Heart left ventricle (tissue), 13 donors: Measurements from ENCODE around the gene SYT12.

Source experiments
- POLR2A ChIP-seq, 2 donors: fragments of 450-650 bp; IDR thresholded peaks; one replicate each; pipeline ENCODE4 v1.6.1; 2017; ENCODE audit warnings: antibody characterized with exemption in 2 of 2, mild to moderate bottlenecking in 2 of 2, moderate library complexity in 2 of 2
- TF ChIP-seq, protein P1 (sequence below), 12 donors: fragments of 200-600 bp; sonication (generic) in 4 of 12; IDR thresholded peaks; one replicate each; pipeline versions ENCODE4 v1.5.0 to v1.8.0; 2018 to 2022; ENCODE audit warnings: antibody characterized with exemption in 12 of 12, mild to moderate bottlenecking in 5 of 12
- donor health status: ischemic (EF 13 %, LVEDD 7.1; RV severe dilation, severe dysfunction).
- donor health status: DM: no; HTN: yes; CAD: no.
- donor health status: DM: no; HTN: no; CAD: no.
- donor health status: ischemic (EF 25% LVEDD 6.9; RV normal size, moderate dysfunction).
- donor health status: ischemic (EF 25% LVEDD 5.7; RV mildly dilated, moderate dysfunction).
- donor health status: ischemic (EF 35%, LVEDD 5.7; RV mildly dilated, moderate dysfunction).
- donor health status: nonischemic (EF 11% LVEDD 7.7; RV severe dilation, severe dysfunction).
- donor health status: DM: yes; HTN: yes; CAD: no.
- donor health status: PGD.
- donor health status: ischemic (EF 29% LVEDD 5.4; RV normal size, mild dysfunction).
- donor health status: nonischemic (EF 23%, LVEDD 6.1; RV moderate dilation, normal function).

DNA sequence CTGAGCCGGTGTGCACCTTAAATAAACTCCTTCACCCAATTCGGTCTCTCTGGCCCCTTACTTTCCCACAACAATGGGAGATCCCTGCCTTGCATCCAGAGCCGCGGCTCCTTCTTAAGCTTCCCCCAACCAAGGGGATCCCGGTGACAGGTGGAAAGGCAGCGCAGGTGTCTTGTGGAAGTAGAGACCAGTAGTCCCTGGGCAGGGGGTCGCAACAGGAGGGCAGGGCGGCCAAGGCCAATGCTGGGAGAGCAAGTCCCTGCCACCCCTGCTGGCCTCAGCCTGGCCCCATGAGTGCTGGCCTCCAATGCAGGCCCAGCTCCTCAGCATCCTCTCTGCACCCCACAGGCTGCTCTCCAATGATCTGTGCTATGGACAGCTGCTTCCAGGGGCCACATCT, 7.9 kb upstream of the SYT12 start:
- TF ChIP-seq, protein P1, sequence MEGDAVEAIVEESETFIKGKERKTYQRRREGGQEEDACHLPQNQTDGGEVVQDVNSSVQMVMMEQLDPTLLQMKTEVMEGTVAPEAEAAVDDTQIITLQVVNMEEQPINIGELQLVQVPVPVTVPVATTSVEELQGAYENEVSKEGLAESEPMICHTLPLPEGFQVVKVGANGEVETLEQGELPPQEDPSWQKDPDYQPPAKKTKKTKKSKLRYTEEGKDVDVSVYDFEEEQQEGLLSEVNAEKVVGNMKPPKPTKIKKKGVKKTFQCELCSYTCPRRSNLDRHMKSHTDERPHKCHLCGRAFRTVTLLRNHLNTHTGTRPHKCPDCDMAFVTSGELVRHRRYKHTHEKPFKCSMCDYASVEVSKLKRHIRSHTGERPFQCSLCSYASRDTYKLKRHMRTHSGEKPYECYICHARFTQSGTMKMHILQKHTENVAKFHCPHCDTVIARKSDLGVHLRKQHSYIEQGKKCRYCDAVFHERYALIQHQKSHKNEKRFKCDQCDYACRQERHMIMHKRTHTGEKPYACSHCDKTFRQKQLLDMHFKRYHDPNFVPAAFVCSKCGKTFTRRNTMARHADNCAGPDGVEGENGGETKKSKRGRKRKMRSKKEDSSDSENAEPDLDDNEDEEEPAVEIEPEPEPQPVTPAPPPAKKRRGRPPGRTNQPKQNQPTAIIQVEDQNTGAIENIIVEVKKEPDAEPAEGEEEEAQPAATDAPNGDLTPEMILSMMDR (IDR thresholded peaks at IDR 0.05), result no peak
- no peak for TF ChIP-seq POLR2A (IDR thresholded peaks at IDR 0.05)
